Activated T-cell treated with anti-CD3 and anti-CD28 coated beads, Interleukin-2, amount 50 U/mL, for 72 hours (primary cell): ENCODE results near the gene TFG. TPM values are rescaled to one million over a fixed set of nuclear protein-coding genes. Genes with fewer than 3 reads are reported as not detected.

ENCODE experiments used
- ATAC-seq, 2 donors: fragments of 150-1000 bp; cut with Tn5 transposase; replicated peaks in 1 of 2; 2 replicates each; pipeline ENCODE4 v1.10.0; 2021; ENCODE audit warnings: moderate library complexity in 2 of 2, mild to moderate bottlenecking in 1 of 2
- DNase-seq, 2 donors: peaks; one replicate each; pipeline ENCODE4 v3.0.0; 2021 to 2022; ENCODE audit warnings: mixed read lengths in 1 of 2
- H3K27ac Mint-ChIP-seq: one replicate; pipeline ENCODE4 v1.8.0; 2022; ENCODE audit warnings: mild to moderate bottlenecking, moderate library complexity, mixed read lengths
- H3K27me3 Mint-ChIP-seq: one replicate; pipeline ENCODE4 v1.8.0; 2022; ENCODE audit warnings: low read depth, mixed read lengths
- H3K36me3 Mint-ChIP-seq, 2 donors: one replicate each; pipeline ENCODE4 v1.8.0; 2022; ENCODE audit warnings: mixed read lengths in 2 of 2, mild to moderate bottlenecking in 1 of 2; ENCODE audit not compliant: insufficient read depth in 2 of 2
- H3K4me1 Mint-ChIP-seq: one replicate; pipeline ENCODE4 v1.8.0; 2022; ENCODE audit warnings: low read depth, mixed read lengths
- H3K4me3 Mint-ChIP-seq, 2 donors: one replicate each; pipeline ENCODE4 v1.8.0; 2022; ENCODE audit warnings: mild to moderate bottlenecking in 2 of 2, mixed read lengths in 2 of 2, moderate library complexity in 2 of 2
- H3K9me3 Mint-ChIP-seq, 2 donors: one replicate each; pipeline ENCODE4 v1.8.0; 2022; ENCODE audit warnings: mixed read lengths in 2 of 2
- total RNA-seq, 2 donors: library from RNA; stranded (reverse); gene quantifications; one replicate each; pipeline ENCODE4 v1.2.3, GENCODE V29; 2022

Gene TFG
- total RNA-seq, 2 donors from 2014 or later, result 60.6 to 64.7 TPM

DNA sequence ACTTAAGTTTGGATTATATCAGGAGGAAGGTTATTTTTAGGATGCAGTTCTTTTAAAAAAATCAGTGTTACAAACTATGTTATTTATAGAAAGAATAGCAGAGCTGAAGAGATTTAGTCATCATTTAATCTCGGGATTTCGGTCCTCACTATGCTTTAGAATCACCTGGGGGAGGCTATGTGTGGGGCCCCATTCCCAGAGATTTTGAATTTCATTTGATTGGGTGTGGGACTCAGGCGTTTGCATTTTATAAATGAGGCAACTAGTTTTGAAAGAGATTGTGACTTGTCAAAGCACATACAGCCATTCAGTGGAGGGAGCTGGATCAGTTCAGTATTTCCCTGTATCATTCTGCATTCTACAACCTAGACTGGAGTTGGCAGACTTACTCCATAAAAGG is 36.8 kb downstream of the TFG start:
- H3K36me3 Mint-ChIP-seq, result peaks cover 2 to 27% of the 10 kb centered on the region in 2 donors

GRCh38 chr3:100748220-100748619 is 38.9 kb downstream of the TFG start:
- Mint-ChIP-seq H3K4me1 (no peaks in the 10 kb centered on the region), H3K9me3 (no peaks in the 10 kb centered on the region), H3K27ac (no peak overlapping the region), H3K27me3 (no peaks in the 10 kb centered on the region), H3K36me3 (peaks cover 4 to 31% of the 10 kb centered on the region in 2 donors), H3K4me3 (no peak overlapping the region)
- no peak for DNase-seq
- ATAC-seq, result no peak

More for the DNA sequence above, 36.8 kb downstream of the TFG start:
- DNase-seq, result no peak
- H3K27ac Mint-ChIP-seq, result no peak overlapping the region
- H3K4me1 Mint-ChIP-seq, result no peaks in the 10 kb centered on the region
- H3K9me3 Mint-ChIP-seq, result no peaks in the 10 kb centered on the region
- no peaks in the 10 kb centered on the region for H3K27me3 Mint-ChIP-seq
- no peak for ATAC-seq
- H3K4me3 Mint-ChIP-seq, result no peak overlapping the region

- no peaks in the 10 kb centered on the region for H3K27me3 Mint-ChIP-seq
- peaks cover 4 to 31% of the 10 kb centered on the region in 2 donors for H3K36me3 Mint-ChIP-seq
- ATAC-seq (no peak), DNase-seq (no peak)
- no peak overlapping the region for H3K4me3 Mint-ChIP-seq
- H3K9me3 Mint-ChIP-seq, result no peaks in the 10 kb centered on the region
- no peaks in the 10 kb centered on the region for H3K4me1 Mint-ChIP-seq
- no peak overlapping the region for H3K27ac Mint-ChIP-seq
Observed at GRCh38 chr3:100748967-100749366, 39.7 kb downstream of the TFG start.

DNA sequence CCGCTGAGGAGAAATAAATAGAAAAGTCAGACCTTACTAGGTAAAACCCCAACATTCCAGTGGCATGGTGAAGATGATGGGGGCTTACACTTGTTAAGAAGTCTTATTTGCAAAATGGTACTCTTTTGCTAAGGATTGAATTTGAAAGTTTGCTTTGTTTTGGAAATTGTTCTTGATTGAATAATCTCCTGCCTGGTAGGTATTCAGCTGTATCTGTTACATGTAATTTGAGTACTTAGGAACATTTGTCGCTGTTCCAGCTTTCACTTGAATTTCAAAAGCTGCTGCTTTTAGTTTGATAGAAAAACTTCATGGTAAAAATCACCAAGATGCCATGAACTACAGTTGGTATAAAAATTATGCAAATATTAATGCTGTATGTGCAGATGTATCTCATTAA is 44.6 kb downstream of the TFG start:
- Mint-ChIP-seq H3K9me3 (no peaks in the 10 kb centered on the region), H3K4me3 (no peak overlapping the region), H3K36me3 (peaks cover 2 to 13% of the 10 kb centered on the region in 2 donors), H3K27me3 (no peaks in the 10 kb centered on the region), H3K27ac (no peak overlapping the region), H3K4me1 (no peaks in the 10 kb centered on the region)
- no peak for ATAC-seq
- DNase-seq, result no peak

DNA sequence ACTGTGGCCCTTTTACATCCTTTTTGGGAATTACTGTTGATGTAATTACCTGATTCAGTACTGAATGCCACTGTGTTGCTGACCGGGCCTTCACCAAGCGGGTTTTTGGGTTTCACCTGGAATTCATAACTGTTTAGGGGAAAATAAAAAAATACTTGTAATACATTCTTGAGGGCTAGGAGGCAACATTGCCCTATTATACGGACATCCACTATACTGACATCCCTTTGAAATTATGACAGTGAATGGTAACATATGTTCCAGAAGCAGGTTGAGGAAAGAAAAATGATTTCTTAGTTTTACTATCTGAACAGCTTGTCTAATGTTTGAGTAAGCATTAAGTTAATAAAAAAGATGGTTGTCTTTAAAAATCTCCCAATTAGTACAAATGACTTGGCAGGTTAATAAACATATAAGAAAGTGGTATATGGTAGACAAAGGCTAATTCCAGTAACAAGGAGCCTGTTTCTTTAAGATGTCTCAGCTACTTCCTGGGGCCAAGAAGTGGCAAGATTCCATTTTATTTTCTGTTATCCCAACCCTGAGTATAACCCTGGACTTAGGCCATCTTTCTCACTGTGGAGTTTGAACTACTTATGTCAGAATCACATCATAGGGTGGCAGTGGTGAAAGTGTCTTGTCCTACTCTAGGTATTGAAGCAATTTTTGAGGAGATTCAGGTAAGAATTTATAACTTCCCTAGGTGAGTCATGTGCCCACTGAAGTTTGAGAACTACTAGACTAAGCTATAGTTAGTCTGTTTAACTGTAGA is 45.5 kb downstream of the TFG start:
- Mint-ChIP-seq H3K4me1 (peaks cover 2% of the 10 kb centered on the region), H3K27ac (no peak overlapping the region), H3K36me3 (peaks cover 2 to 10% of the 10 kb centered on the region in 2 donors), H3K4me3 (no peak overlapping the region), H3K9me3 (no peaks in the 10 kb centered on the region), H3K27me3 (no peaks in the 10 kb centered on the region)
- ATAC-seq, result no peak
- DNase-seq, result no peak

GRCh38 chr3:100756441-100756840 is 47.1 kb downstream of the TFG start:
- ATAC-seq (no peak), DNase-seq (no peak)
- peaks cover 2 to 4% of the 10 kb centered on the region in 2 donors for H3K36me3 Mint-ChIP-seq
- no peak overlapping the region for H3K27ac Mint-ChIP-seq
- H3K4me1 Mint-ChIP-seq, result peaks cover 7% of the 10 kb centered on the region
- H3K4me3 Mint-ChIP-seq, result no peak overlapping the region
- no peaks in the 10 kb centered on the region for H3K27me3 Mint-ChIP-seq
- H3K9me3 Mint-ChIP-seq, result no peaks in the 10 kb centered on the region

DNA sequence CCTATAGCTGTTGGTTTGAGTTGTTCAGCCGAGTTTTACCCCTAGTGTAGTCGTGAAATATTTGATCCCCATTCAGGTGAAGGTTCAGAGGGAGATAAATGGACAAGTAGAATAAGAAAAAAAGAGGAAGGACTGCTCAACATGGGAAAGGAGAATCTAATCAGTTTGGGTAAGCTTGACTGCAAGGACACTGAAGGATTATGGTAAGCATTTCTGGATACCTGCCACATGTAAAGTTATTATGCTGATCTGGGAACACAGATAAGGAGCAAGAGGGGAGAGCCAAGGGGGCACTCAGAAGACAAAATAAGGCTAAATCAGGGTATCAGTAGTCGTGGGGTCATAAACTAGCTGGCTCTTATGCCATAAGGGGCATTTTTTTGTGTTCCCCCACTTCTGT is 49.9 kb downstream of the TFG start:
- peaks cover 7% of the 10 kb centered on the region for H3K4me1 Mint-ChIP-seq
- DNase-seq (no peak), ATAC-seq (no peak)
- no peaks in the 10 kb centered on the region for H3K9me3 Mint-ChIP-seq
- no peaks in the 10 kb centered on the region for H3K36me3 Mint-ChIP-seq
- no peak overlapping the region for H3K4me3 Mint-ChIP-seq
- H3K27me3 Mint-ChIP-seq, result no peaks in the 10 kb centered on the region
- H3K27ac Mint-ChIP-seq, result no peak overlapping the region

DNA sequence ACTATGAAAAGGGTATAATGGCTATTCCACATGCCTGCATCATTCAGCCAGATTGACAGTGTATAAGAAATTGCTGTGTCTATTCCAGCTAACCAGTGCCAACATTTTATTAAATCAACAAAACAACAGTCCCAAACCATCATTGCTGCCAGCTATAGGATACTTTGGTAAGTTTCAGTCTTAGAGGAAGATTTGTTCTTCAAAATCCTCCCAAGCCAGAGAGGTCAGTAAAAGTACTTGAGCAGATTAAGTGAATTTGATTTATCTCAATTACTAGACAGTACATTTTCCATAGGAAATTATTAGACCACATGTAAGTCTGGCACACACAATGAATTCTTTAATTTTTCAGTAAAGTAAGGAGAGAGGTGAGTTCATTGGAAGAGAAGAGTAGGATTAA is 50.7 kb downstream of the TFG start:
- H3K4me3 Mint-ChIP-seq, result no peak overlapping the region
- H3K4me1 Mint-ChIP-seq, result peaks cover 7% of the 10 kb centered on the region
- H3K27me3 Mint-ChIP-seq, result no peaks in the 10 kb centered on the region
- no peaks in the 10 kb centered on the region for H3K9me3 Mint-ChIP-seq
- no peak overlapping the region for H3K27ac Mint-ChIP-seq
- DNase-seq, result no peak
- no peaks in the 10 kb centered on the region for H3K36me3 Mint-ChIP-seq
- ATAC-seq, result no peak

- no peaks in the 10 kb centered on the region for H3K9me3 Mint-ChIP-seq
- H3K36me3 Mint-ChIP-seq, result no peaks in the 10 kb centered on the region
- peaks cover 8% of the 10 kb centered on the region for H3K4me1 Mint-ChIP-seq
- DNase-seq (no peak), ATAC-seq (no peak)
- H3K27me3 Mint-ChIP-seq, result no peaks in the 10 kb centered on the region
- no peak overlapping the region for H3K4me3 Mint-ChIP-seq
- no peak overlapping the region for H3K27ac Mint-ChIP-seq
Observed at GRCh38 chr3:100760377-100760776, 51.1 kb downstream of the TFG start.

GRCh38 chr3:100761211-100761942 is 52.1 kb downstream of the TFG start:
- H3K36me3 Mint-ChIP-seq, result no peaks in the 10 kb centered on the region
- no peaks in the 10 kb centered on the region for H3K27me3 Mint-ChIP-seq
- ATAC-seq (peak; percentile 75 to 80), DNase-seq (peak; percentile 11 to 19)
- H3K4me3 Mint-ChIP-seq, result no peak overlapping the region
- H3K4me1 Mint-ChIP-seq, result peaks cover 18% of the 10 kb centered on the region
- no peaks in the 10 kb centered on the region for H3K9me3 Mint-ChIP-seq
- H3K27ac Mint-ChIP-seq, result no peak overlapping the region

GRCh38 chr3:100761951-100762350 is 52.7 kb downstream of the TFG start:
- no peaks in the 10 kb centered on the region for H3K27me3 Mint-ChIP-seq
- H3K27ac Mint-ChIP-seq, result no peak overlapping the region
- H3K4me3 Mint-ChIP-seq, result no peak overlapping the region
- H3K36me3 Mint-ChIP-seq, result no peaks in the 10 kb centered on the region
- no peak for DNase-seq
- ATAC-seq, result no peak
- H3K9me3 Mint-ChIP-seq, result no peaks in the 10 kb centered on the region
- peaks cover 18% of the 10 kb centered on the region for H3K4me1 Mint-ChIP-seq

GRCh38 chr3:100765437-100765975 is 56.2 kb downstream of the TFG start:
- H3K27ac Mint-ChIP-seq, result no peak overlapping the region
- H3K4me1 Mint-ChIP-seq, result peaks cover 11% of the 10 kb centered on the region
- DNase-seq (no peak), ATAC-seq (no peak)
- H3K36me3 Mint-ChIP-seq, result no peaks in the 10 kb centered on the region
- H3K4me3 Mint-ChIP-seq, result no peak overlapping the region
- H3K27me3 Mint-ChIP-seq, result no peaks in the 10 kb centered on the region
- no peaks in the 10 kb centered on the region for H3K9me3 Mint-ChIP-seq

DNA sequence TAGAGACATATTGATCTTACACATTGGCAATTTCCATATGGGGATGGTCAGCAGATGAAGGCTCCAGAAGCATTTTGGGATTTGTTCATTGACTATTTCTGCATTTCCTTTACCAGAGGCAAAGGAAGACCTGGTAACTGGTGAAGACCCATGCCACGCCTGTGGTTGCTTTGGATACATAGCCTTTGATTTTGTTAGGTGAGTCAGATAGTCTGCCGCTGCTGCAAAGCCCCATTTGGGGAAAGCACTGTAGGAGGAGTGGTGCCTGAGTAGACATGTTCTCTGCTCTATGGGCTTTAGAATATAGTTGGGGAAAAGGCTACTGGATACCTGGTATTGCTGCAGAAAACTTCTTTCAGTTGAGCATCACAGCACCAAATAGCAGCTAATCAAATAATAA is 56.8 kb downstream of the TFG start:
- ATAC-seq, result peak in 1 of 2 donors; percentile 60
- Mint-ChIP-seq H3K27me3 (no peaks in the 10 kb centered on the region), H3K4me1 (peaks cover 11% of the 10 kb centered on the region)

More for the DNA sequence above, 56.8 kb downstream of the TFG start:
- no peaks in the 10 kb centered on the region for H3K9me3 Mint-ChIP-seq
- no peak overlapping the region for H3K27ac Mint-ChIP-seq
- DNase-seq, result no peak
- H3K36me3 Mint-ChIP-seq, result no peaks in the 10 kb centered on the region
- H3K4me3 Mint-ChIP-seq, result no peak overlapping the region
